ENCODE data around the gene TXN2. TPM values are rescaled to one million over a fixed set of nuclear protein-coding genes. Genes with fewer than 3 reads are reported as not detected.

Gene TXN2
- total and polyA plus RNA-seq, 2 of the 4 experiments (the other 2 are of a cell fraction), result 49.6 to 166 TPM

DNA sequence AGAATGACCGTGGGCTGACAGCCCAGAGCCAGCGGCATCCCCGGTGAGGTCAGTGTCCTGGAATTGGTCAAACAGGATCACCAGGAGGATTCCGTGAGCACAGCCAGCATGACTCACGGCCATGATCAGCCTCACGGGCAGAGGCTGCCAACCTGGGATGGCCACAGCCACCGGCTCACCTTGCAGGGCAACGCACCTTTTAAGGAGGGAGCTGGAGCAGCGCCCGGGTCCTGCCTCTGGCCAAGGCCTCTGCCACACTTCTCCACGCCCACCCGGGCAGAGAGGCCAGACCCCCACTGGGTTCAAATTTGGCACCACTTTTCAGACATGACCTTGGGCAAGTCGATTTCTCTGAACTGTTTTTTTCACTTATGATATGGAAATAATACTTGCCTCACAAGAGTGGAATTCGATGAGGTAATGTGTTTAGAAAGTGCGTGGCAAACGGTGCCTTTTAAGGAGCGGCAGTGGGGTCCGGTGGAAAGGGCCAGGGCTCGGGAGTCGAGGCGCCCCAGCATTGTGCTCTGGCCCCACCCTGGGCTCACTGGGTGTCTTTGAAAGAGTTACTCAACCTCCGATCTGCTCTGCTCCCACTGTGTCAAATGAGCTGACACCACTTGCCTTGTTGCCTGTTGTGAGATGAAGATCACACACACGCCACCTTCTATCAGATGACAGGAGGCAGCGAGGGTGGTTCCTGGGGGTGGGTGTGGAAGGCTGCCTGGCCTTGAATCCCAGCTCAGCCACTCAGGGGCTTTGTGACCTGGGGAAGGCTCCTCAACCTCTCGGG lies 16.0 kb downstream of the TXN2 start:
- peak overlapping the region; percentile 73 for H3K9ac ChIP-seq (ENCODE audit: low read depth, low read length)
- peak overlapping the region; percentile 100 for H2AK5ac ChIP-seq (ENCODE audit: low read depth, low read length)
- H2BK120ac ChIP-seq (ENCODE audit: low read depth, low read length), result peak overlapping the region; percentile 99
- BruUV-seq (replicated peaks), result no TSS peak
- peak; percentile 32 for ATAC-seq (ENCODE audit: low read depth)
- peak overlapping the region; percentile 99 for H2BK20ac ChIP-seq (ENCODE audit: low read depth, low read length)
- H2BK15ac ChIP-seq (ENCODE audit: low read depth, low read length), result peak overlapping the region; percentile 98
- POLR2A ChIA-PET (ENCODE audit: unreplicated experiment), result interaction anchor here (0.8 to 1.4 kb wide), 2 partner anchors 77 to 80 kb away, joined by 3 to 5 read pairs; partner anchors contain the start of gene MYH9
- H3K4me1 ChIP-seq (ENCODE audit: control insufficient read depth, insufficient read depth, low read length), result peaks cover 50% of the 10 kb centered on the region
- H4K20me1 ChIP-seq (ENCODE audit: insufficient read depth, low read length), result peaks cover 11% of the 10 kb centered on the region
- no peak overlapping the region for H3K4me3 ChIP-seq (ENCODE audit: insufficient read depth, low read depth, low read length)
- H3K27me3 ChIP-seq (ENCODE audit: control insufficient read depth, insufficient read depth, low read length), result no peaks in the 10 kb centered on the region
- peak overlapping the region; percentile 97 for H2AK9ac ChIP-seq (replicated peaks; ENCODE audit: low read depth, low read length, poor library complexity)
- H4K91ac ChIP-seq (ENCODE audit: insufficient read depth, low read depth, low read length), result peak overlapping the region; percentile 100
- H2AFZ ChIP-seq (replicated peaks; ENCODE audit: low read length, poor library complexity), result peak overlapping the region; percentile 48
- in situ Hi-C loops (cut with MboI; ENCODE audit: low sequenced_read_pairs) (loop anchor here (5.0 kb wide), 1 partner anchor 83 kb away; no protein-coding TSS in a partner anchor), dilution Hi-C loops (cut with HindIII; ENCODE audit: low sequenced_read_pairs, unreplicated experiment) (no loop called here), intact Hi-C loops (cut with micrococcal nuclease) (loop anchor here (1.0 to 5.0 kb wide), 4 partner anchors 48 to 136 kb away; no protein-coding TSS in a partner anchor)
- peak overlapping the region; percentile 99 for H3K4ac ChIP-seq (ENCODE audit: low read depth, low read length)
- H3K79me1 ChIP-seq (ENCODE audit: low read depth in 1 of 2, low read length in 2 of 2), result peaks cover 21 to 83% of the 10 kb centered on the region in 2 experiments; a peak in 3 of 4 replicates
- H3K56ac ChIP-seq (ENCODE audit: extremely low read depth, insufficient read depth, low read length), result peak overlapping the region; percentile 93
- peak overlapping the region; percentile 19; the same call in 1 of the 2 replicates for H3K4me2 ChIP-seq (ENCODE audit: low read depth, low read length)
- DNase-seq, result peak; percentile 93
- H3K36me3 ChIP-seq (ENCODE audit: control insufficient read depth, insufficient read depth, low read length), result 0 out of 2 replicates have a peak, but pooled peaks cover 1% of the 10 kb centered on the region
- CTCF ChIA-PET, result no interaction called here
- peak overlapping the region; percentile 87 for H4K5ac ChIP-seq (ENCODE audit: low read depth, low read length)
- peak overlapping the region; percentile 99 for H2BK5ac ChIP-seq (ENCODE audit: low read depth, low read length, poor library complexity, severe bottlenecking)
- peak overlapping the region; percentile 99 for H3K14ac ChIP-seq (replicated peaks; ENCODE audit: low read depth, low read length)
- H3K9me3 ChIP-seq (ENCODE audit: control insufficient read depth, insufficient read depth, low read length), result no peaks in the 10 kb centered on the region
- 43% methylated on average over 14 of the region's 25 CpGs; no CpG with 5 or more reads in 1 of the 2 experiments for WGBS, 2 experiments (ENCODE audit: extremely low coverage in 2 of 2, insufficient read length in 1 of 2)
- peak overlapping the region; percentile 93 to 99 for H4K8ac ChIP-seq (ENCODE audit: low read depth in 2 of 2, low read length in 2 of 2)
- peak overlapping the region; percentile 92 for H3K23ac ChIP-seq (ENCODE audit: low read depth, low read length)
- H3K18ac ChIP-seq (ENCODE audit: low read depth, low read length), result peak overlapping the region; percentile 94
- peak overlapping the region; percentile 96 for H3K27ac ChIP-seq (ENCODE audit: insufficient read depth, low read length)
- peaks cover 39% of the 10 kb centered on the region for H3K9me1 ChIP-seq (ENCODE audit: insufficient read depth, low read length)
- TF ChIP-seq RCOR1 (IDR thresholded peaks at IDR 0.05; ENCODE audit: insufficient replicate concordance, low read length), result peak; percentile 44
- TF ChIP-seq RFX5 (IDR thresholded peaks at IDR 0.05; ENCODE audit: low read depth, low read length), result no peak
- TF ChIP-seq CEBPB (IDR thresholded peaks at IDR 0.05; ENCODE audit: low read depth, low read length), result peak; percentile 55
- TF ChIP-seq, protein P1, sequence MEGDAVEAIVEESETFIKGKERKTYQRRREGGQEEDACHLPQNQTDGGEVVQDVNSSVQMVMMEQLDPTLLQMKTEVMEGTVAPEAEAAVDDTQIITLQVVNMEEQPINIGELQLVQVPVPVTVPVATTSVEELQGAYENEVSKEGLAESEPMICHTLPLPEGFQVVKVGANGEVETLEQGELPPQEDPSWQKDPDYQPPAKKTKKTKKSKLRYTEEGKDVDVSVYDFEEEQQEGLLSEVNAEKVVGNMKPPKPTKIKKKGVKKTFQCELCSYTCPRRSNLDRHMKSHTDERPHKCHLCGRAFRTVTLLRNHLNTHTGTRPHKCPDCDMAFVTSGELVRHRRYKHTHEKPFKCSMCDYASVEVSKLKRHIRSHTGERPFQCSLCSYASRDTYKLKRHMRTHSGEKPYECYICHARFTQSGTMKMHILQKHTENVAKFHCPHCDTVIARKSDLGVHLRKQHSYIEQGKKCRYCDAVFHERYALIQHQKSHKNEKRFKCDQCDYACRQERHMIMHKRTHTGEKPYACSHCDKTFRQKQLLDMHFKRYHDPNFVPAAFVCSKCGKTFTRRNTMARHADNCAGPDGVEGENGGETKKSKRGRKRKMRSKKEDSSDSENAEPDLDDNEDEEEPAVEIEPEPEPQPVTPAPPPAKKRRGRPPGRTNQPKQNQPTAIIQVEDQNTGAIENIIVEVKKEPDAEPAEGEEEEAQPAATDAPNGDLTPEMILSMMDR (conservative IDR thresholded peaks at IDR 0.05; ENCODE audit: low read depth, low read length), result no peak
- TF ChIP-seq RAD21 (IDR thresholded peaks at IDR 0.05; ENCODE audit: low read length), result no peak
- TF ChIP-seq BHLHE40 (IDR thresholded peaks at IDR 0.05; ENCODE audit: low read depth, low read length), result peak; percentile 70
- peak; percentile 71; the same call in 1 of the 2 replicates for TF ChIP-seq MAZ (IDR thresholded peaks at IDR 0.05; ENCODE audit: borderline replicate concordance, low read depth, low read length)
- 0 out of 2 replicates have a peak, but pooled peaks have one; percentile 8 for TF ChIP-seq MAFK (IDR thresholded peaks at IDR 0.05; ENCODE audit: low read depth, low read length)
- no peak for TF ChIP-seq MXI1 (IDR thresholded peaks at IDR 0.05; ENCODE audit: borderline replicate concordance, low read depth, low read length)
- 0 out of 2 replicates have a peak, but pooled peaks have one; percentile 4 for TF ChIP-seq NFE2L2 (IDR thresholded peaks at IDR 0.05; ENCODE audit: low read depth, low read length)
- TF ChIP-seq, protein P2, sequence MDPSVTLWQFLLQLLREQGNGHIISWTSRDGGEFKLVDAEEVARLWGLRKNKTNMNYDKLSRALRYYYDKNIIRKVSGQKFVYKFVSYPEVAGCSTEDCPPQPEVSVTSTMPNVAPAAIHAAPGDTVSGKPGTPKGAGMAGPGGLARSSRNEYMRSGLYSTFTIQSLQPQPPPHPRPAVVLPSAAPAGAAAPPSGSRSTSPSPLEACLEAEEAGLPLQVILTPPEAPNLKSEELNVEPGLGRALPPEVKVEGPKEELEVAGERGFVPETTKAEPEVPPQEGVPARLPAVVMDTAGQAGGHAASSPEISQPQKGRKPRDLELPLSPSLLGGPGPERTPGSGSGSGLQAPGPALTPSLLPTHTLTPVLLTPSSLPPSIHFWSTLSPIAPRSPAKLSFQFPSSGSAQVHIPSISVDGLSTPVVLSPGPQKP (IDR thresholded peaks at IDR 0.05; ENCODE audit: borderline replicate concordance, low read depth, low read length), result no peak
- TF ChIP-seq CHD1 (IDR thresholded peaks at IDR 0.05; ENCODE audit: low read depth, low read length), result no peak
- TF ChIP-seq SMC3 (IDR thresholded peaks at IDR 0.05; ENCODE audit: low read depth, low read length), result no peak
- TF ChIP-seq POLR2A (IDR thresholded peaks at IDR 0.05; ENCODE audit: low read depth, low read length), result peak; percentile 29; the same call in 1 of the 2 replicates

All from IMR-90 (cell line).